ENCODE data around the gene GSTM4. TPM values are rescaled to one million over a fixed set of nuclear protein-coding genes. Genes with fewer than 3 reads are reported as not detected.

GSTM4 gene
- total and polyA plus RNA-seq, 4 donors, result 12.2 to 42.8 (median 30.9) TPM

DNA sequence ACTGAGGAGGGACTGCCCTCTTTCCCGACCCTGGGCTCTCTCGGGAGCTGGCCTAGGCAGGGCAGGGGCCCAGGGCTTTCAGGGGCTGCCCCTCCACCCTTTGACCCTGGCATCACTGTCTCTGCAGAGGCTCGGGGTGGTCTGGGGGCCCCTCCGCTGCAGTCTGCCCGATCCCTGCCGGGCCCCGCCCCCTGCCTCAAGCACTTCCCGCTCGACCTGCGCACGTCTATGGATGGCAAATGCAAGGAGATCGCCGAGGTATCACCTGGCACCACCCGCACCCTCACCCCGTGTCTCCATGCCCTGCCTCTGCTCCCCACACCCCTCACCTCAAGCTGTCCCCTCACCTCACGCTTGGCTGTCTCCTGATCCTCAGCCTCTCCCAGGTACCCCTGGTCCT is 30.7 kb upstream of the GSTM4 start:
- no peaks in the 10 kb centered on the region for H3K27me3 ChIP-seq (ENCODE audit: control insufficient read depth in 4 of 4, insufficient read depth in 4 of 4, low read length in 3 of 4)
- H3K27ac ChIP-seq (ENCODE audit: low read depth in 1 of 2, low read length in 2 of 2), result no peak overlapping the region
- WGBS, result 91% methylated on average over 16 of the region's 16 CpGs
- H3K4me3 ChIP-seq (ENCODE audit: low read depth in 1 of 3, low read length in 3 of 3), result no peak overlapping the region
- peaks cover 5 to 36% (median 27%) of the 10 kb centered on the region in 4 donors for H3K4me1 ChIP-seq (ENCODE audit: control insufficient read depth in 4 of 4, insufficient read depth in 4 of 4, low read length in 3 of 4)
- H3K36me3 ChIP-seq (ENCODE audit: control insufficient read depth in 4 of 4, insufficient read depth in 3 of 4, low read depth in 1 of 4, low read length in 3 of 4), result peaks cover 9 to 44% (median 21%) of the 10 kb centered on the region in 4 donors
- H3K9ac ChIP-seq (ENCODE audit: low read depth in 1 of 2, low read length in 2 of 2), result no peak overlapping the region
- no peak for DNase-seq (ENCODE audit: low spot score)
- TF ChIP-seq, protein P1, sequence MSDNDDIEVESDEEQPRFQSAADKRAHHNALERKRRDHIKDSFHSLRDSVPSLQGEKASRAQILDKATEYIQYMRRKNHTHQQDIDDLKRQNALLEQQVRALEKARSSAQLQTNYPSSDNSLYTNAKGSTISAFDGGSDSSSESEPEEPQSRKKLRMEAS (IDR thresholded peaks at IDR 0.05), result no peak
- TF ChIP-seq SP1 (IDR thresholded peaks at IDR 0.05) (no peak), RAD21 (IDR thresholded peaks at IDR 0.05) (no peak), EGR1 (IDR thresholded peaks at IDR 0.05; ENCODE audit: low read depth in 2 of 2) (no peak), NR2F2 (IDR thresholded peaks at IDR 0.05) (no peak), TAF1 (conservative IDR thresholded peaks at IDR 0.05) (no peak), JUND (IDR thresholded peaks at IDR 0.05) (no peak), FOXA1 (IDR thresholded peaks at IDR 0.05) (no peak), YY1 (IDR thresholded peaks at IDR 0.05) (no peak), FOXA2 (IDR thresholded peaks at IDR 0.05) (no peak), HNF4G (IDR thresholded peaks at IDR 0.05) (no peak), RXRA (IDR thresholded peaks at IDR 0.05) (no peak), HNF4A (conservative IDR thresholded peaks at IDR 0.05) (no peak), GABPA (IDR thresholded peaks at IDR 0.05 in 1 of 2, conservative IDR thresholded peaks at IDR 0.05 in 1 of 2) (no peak)
- TF ChIP-seq, protein P2, sequence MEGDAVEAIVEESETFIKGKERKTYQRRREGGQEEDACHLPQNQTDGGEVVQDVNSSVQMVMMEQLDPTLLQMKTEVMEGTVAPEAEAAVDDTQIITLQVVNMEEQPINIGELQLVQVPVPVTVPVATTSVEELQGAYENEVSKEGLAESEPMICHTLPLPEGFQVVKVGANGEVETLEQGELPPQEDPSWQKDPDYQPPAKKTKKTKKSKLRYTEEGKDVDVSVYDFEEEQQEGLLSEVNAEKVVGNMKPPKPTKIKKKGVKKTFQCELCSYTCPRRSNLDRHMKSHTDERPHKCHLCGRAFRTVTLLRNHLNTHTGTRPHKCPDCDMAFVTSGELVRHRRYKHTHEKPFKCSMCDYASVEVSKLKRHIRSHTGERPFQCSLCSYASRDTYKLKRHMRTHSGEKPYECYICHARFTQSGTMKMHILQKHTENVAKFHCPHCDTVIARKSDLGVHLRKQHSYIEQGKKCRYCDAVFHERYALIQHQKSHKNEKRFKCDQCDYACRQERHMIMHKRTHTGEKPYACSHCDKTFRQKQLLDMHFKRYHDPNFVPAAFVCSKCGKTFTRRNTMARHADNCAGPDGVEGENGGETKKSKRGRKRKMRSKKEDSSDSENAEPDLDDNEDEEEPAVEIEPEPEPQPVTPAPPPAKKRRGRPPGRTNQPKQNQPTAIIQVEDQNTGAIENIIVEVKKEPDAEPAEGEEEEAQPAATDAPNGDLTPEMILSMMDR (IDR thresholded peaks at IDR 0.05; ENCODE audit: low read depth, low read length, missing input control), result no peak
- TF ChIP-seq, protein P3, sequence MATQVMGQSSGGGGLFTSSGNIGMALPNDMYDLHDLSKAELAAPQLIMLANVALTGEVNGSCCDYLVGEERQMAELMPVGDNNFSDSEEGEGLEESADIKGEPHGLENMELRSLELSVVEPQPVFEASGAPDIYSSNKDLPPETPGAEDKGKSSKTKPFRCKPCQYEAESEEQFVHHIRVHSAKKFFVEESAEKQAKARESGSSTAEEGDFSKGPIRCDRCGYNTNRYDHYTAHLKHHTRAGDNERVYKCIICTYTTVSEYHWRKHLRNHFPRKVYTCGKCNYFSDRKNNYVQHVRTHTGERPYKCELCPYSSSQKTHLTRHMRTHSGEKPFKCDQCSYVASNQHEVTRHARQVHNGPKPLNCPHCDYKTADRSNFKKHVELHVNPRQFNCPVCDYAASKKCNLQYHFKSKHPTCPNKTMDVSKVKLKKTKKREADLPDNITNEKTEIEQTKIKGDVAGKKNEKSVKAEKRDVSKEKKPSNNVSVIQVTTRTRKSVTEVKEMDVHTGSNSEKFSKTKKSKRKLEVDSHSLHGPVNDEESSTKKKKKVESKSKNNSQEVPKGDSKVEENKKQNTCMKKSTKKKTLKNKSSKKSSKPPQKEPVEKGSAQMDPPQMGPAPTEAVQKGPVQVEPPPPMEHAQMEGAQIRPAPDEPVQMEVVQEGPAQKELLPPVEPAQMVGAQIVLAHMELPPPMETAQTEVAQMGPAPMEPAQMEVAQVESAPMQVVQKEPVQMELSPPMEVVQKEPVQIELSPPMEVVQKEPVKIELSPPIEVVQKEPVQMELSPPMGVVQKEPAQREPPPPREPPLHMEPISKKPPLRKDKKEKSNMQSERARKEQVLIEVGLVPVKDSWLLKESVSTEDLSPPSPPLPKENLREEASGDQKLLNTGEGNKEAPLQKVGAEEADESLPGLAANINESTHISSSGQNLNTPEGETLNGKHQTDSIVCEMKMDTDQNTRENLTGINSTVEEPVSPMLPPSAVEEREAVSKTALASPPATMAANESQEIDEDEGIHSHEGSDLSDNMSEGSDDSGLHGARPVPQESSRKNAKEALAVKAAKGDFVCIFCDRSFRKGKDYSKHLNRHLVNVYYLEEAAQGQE (IDR thresholded peaks at IDR 0.05), result no peak
- TF ChIP-seq, protein P4, sequence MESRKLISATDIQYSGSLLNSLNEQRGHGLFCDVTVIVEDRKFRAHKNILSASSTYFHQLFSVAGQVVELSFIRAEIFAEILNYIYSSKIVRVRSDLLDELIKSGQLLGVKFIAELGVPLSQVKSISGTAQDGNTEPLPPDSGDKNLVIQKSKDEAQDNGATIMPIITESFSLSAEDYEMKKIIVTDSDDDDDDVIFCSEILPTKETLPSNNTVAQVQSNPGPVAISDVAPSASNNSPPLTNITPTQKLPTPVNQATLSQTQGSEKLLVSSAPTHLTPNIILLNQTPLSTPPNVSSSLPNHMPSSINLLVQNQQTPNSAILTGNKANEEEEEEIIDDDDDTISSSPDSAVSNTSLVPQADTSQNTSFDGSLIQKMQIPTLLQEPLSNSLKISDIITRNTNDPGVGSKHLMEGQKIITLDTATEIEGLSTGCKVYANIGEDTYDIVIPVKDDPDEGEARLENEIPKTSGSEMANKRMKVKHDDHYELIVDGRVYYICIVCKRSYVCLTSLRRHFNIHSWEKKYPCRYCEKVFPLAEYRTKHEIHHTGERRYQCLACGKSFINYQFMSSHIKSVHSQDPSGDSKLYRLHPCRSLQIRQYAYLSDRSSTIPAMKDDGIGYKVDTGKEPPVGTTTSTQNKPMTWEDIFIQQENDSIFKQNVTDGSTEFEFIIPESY (IDR thresholded peaks at IDR 0.05), result no peak
- TF ChIP-seq, protein P5, sequence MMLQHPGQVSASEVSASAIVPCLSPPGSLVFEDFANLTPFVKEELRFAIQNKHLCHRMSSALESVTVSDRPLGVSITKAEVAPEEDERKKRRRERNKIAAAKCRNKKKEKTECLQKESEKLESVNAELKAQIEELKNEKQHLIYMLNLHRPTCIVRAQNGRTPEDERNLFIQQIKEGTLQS (IDR thresholded peaks at IDR 0.05), result no peak
- H3K9me3 ChIP-seq (ENCODE audit: control insufficient read depth in 4 of 4, low read length in 3 of 4), result no peaks in the 10 kb centered on the region
